ENCODE results near the gene BDKRB1. TPM values are rescaled to one million over a fixed set of nuclear protein-coding genes. Genes with fewer than 3 reads are reported as not detected.

BDKRB1 gene
- total RNA-seq, 1 experiment from 2014 or later: not detected

DNA sequence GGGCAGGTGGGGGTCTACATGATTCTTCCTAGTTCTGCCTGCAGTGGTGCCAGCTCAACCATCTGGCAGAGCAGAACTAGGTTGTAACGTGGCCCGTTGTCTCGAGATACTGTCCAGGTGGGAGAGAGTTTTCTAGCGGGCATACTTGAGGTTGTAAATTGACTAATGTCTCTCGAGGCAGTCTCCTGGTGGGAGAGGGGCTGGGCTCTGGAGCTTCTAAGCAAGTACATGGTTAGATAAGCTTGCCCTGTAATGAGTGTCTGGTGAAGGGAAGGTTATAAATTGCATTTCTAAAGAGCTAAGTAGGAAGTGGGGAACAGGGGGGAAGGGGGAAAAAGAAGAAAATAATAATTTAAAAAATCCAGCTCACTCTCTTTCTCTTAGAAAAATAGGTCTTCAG is 18.1 kb downstream of the BDKRB1 start:
- Histone ChIP-seq H2AFZ (ENCODE audit: low read length) (no peak overlapping the region), H3T11ph (ENCODE audit: low read length) (no peak overlapping the region), H2BK20ac (ENCODE audit: low read depth, low read length, poor library complexity, severe bottlenecking) (no peak overlapping the region), H3K4me1 (ENCODE audit: insufficient read depth, low read length) (no peaks in the 10 kb centered on the region), H4K20me1 (ENCODE audit: control insufficient read depth, insufficient read depth, insufficient read length) (no peaks in the 10 kb centered on the region), H2BK15ac (ENCODE audit: low read depth, low read length) (no peak overlapping the region), H3K14ac (ENCODE audit: insufficient read depth, low read length) (no peak overlapping the region), H4K91ac (ENCODE audit: insufficient read length, low read depth, low read length) (no peak overlapping the region), H2BK120ac (ENCODE audit: low read depth, low read length, poor library complexity, severe bottlenecking) (no peak overlapping the region), H2BK5ac (ENCODE audit: insufficient read length, low read length) (no peak overlapping the region), H3K9ac (ENCODE audit: extremely low read depth, insufficient read length, low read length) (no peak overlapping the region), H3K23ac (ENCODE audit: insufficient read length, low read depth, low read length) (no peak overlapping the region), H2BK12ac (ENCODE audit: insufficient read length, low read depth, low read length) (no peak overlapping the region), H3K23me2 (ENCODE audit: insufficient read length, low read depth, low read length, poor library complexity, severe bottlenecking) (no peaks in the 10 kb centered on the region), H3K27ac (ENCODE audit: insufficient read length, low read depth, low read length) (no peak overlapping the region), H3K27me3 (ENCODE audit: insufficient read depth, low read length) (no peaks in the 10 kb centered on the region), H2AK5ac (ENCODE audit: insufficient read length, low read length) (no peak overlapping the region), H3K4ac (ENCODE audit: low read depth, low read length) (no peak overlapping the region), H4K8ac (replicated peaks; ENCODE audit: insufficient read length, low read depth, low read length) (no peak overlapping the region), H3K56ac (ENCODE audit: insufficient read length, low read depth, low read length) (no peak overlapping the region), H3K9me3 (ENCODE audit: control insufficient read depth, low read depth, low read length) (no peaks in the 10 kb centered on the region), H3K79me1 (ENCODE audit: insufficient read depth, low read depth, low read length, poor library complexity, severe bottlenecking) (no peaks in the 10 kb centered on the region), H3K4me2 (ENCODE audit: insufficient read depth, insufficient read length, low read length) (no peak overlapping the region), H3K79me2 (ENCODE audit: insufficient read depth, low read length) (no peaks in the 10 kb centered on the region), H3K18ac (ENCODE audit: insufficient read length, low read depth, low read length) (no peak overlapping the region), H4K5ac (ENCODE audit: insufficient read length, low read depth, low read length) (no peak overlapping the region)
- H3K27ac Mint-ChIP-seq: no peak overlapping the region; a peak in 1 of 7 replicates
- H3K36me3 Mint-ChIP-seq (ENCODE audit: insufficient read depth in 1 of 3, low read depth in 3 of 3): peaks cover 9 to 21% (median 9%) of the 10 kb centered on the region in 3 experiments; a peak in 5 of 7 replicates
- peaks cover 28 to 30% of the 10 kb centered on the region in 2 experiments for H3K9me3 Mint-ChIP-seq
- no peak for DNase-seq
- H3K27me3 Mint-ChIP-seq (ENCODE audit: low read depth): peaks cover 3% of the 10 kb centered on the region
- peaks cover 7 to 11% of the 10 kb centered on the region in 2 experiments for H3K4me1 Mint-ChIP-seq
- no peak for TF ChIP-seq CTCF (conservative IDR thresholded peaks at IDR 0.05)
- no peak overlapping the region for H3K4me3 Mint-ChIP-seq
- WGBS (ENCODE audit: extremely low coverage, insufficient read length, low lambda C conversion rate): no CpG with 5 or more reads among the region's 5 CpGs

All from H9 (cell line).